WTC11 (cell line): ENCODE measurements around the gene IQGAP3.

Experiments
- ARID4B ChIP-seq: sonication (generic); formaldehyde crosslinking; IDR thresholded peaks from 2 replicates; pipeline ENCODE4 v1.8.0; 2023; ENCODE audit warnings: missing genetic modification reagents, mild to moderate bottlenecking, borderline replicate concordance
- ATF3 ChIP-seq: sonication (generic); formaldehyde crosslinking; conservative IDR thresholded peaks from 2 replicates; pipeline ENCODE4 v1.8.1; 2022; ENCODE audit warnings: mild to moderate bottlenecking, missing genetic modification reagents
- CREB1 ChIP-seq: sonication (generic); formaldehyde crosslinking; IDR thresholded peaks from 2 replicates; pipeline ENCODE4 v1.8.0; 2023; ENCODE audit warnings: mild to moderate bottlenecking, missing genetic modification reagents
- ERG ChIP-seq: fragments of 250-450 bp; sonication (Bioruptor Pico); IDR thresholded peaks from 2 replicates; pipeline ENCODE4 v1.8.0; 2021; ENCODE audit warnings: mild to moderate bottlenecking
- ESRRA ChIP-seq: sonication (generic); formaldehyde crosslinking; IDR thresholded peaks from 2 replicates; pipeline ENCODE4 v1.8.1; 2022; ENCODE audit warnings: mild to moderate bottlenecking, missing genetic modification reagents, borderline replicate concordance
- FOXP4 ChIP-seq: sonication (generic); formaldehyde crosslinking; IDR thresholded peaks from 2 replicates; pipeline ENCODE4 v1.8.0; 2022; ENCODE audit warnings: mild to moderate bottlenecking, missing genetic modification reagents
- SMAD3 ChIP-seq: sonication (generic); formaldehyde crosslinking; IDR thresholded peaks from 2 replicates; pipeline ENCODE4 v1.8.0; 2022; ENCODE audit warnings: missing genetic modification reagents, mild to moderate bottlenecking, borderline replicate concordance
- SOX15 ChIP-seq: fragments of 250-450 bp; sonication (Bioruptor Pico); IDR thresholded peaks from 2 replicates; pipeline ENCODE4 v1.9.0; 2021; ENCODE audit warnings: mild to moderate bottlenecking
- TF ChIP-seq, protein P1 (sequence below): fragments of 200-600 bp; IDR thresholded peaks from 2 replicates; pipeline ENCODE4 v1.8.0; 2022; ENCODE audit warnings: antibody characterized with exemption
- TF ChIP-seq, protein P2 (sequence below): sonication (generic); formaldehyde crosslinking; IDR thresholded peaks from 2 replicates; pipeline ENCODE4 v1.8.1; 2022; ENCODE audit warnings: missing genetic modification reagents, borderline replicate concordance
- TF ChIP-seq, protein P3 (sequence below): sonication (generic); formaldehyde crosslinking; IDR thresholded peaks from 2 replicates; pipeline ENCODE4 v1.8.1; 2023; ENCODE audit warnings: mild to moderate bottlenecking, moderate library complexity, missing genetic modification reagents
- TF ChIP-seq, protein P4 (sequence below): sonication (generic); formaldehyde crosslinking; IDR thresholded peaks from 2 replicates; pipeline ENCODE4 v1.8.1; 2023; ENCODE audit warnings: mild to moderate bottlenecking, missing genetic modification reagents, moderate library complexity
- TF ChIP-seq, protein P5 (sequence below): sonication (generic); formaldehyde crosslinking; IDR thresholded peaks from 2 replicates; pipeline ENCODE4 v1.8.0; 2022; ENCODE audit warnings: mild to moderate bottlenecking, missing genetic modification reagents

DNA sequence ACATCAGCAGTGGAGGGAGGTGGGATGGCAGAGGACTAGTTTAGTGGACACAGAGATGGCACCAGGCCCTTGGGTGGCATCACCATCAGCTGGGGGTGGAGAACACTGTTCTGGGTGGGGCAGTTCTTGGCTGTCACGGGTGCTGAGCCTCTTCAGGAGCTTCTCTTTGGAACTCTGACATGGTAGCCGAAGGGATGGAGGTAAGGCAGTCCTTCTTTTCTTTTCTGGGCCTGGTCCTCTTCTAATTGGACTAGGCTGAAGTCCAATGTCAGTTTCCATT, 63.5 kb downstream of the IQGAP3 start:
- TF ChIP-seq, protein P1, sequence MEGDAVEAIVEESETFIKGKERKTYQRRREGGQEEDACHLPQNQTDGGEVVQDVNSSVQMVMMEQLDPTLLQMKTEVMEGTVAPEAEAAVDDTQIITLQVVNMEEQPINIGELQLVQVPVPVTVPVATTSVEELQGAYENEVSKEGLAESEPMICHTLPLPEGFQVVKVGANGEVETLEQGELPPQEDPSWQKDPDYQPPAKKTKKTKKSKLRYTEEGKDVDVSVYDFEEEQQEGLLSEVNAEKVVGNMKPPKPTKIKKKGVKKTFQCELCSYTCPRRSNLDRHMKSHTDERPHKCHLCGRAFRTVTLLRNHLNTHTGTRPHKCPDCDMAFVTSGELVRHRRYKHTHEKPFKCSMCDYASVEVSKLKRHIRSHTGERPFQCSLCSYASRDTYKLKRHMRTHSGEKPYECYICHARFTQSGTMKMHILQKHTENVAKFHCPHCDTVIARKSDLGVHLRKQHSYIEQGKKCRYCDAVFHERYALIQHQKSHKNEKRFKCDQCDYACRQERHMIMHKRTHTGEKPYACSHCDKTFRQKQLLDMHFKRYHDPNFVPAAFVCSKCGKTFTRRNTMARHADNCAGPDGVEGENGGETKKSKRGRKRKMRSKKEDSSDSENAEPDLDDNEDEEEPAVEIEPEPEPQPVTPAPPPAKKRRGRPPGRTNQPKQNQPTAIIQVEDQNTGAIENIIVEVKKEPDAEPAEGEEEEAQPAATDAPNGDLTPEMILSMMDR = no peak
- TF ChIP-seq ARID4B (no peak), SMAD3 (CRISPR knock-in tag) (no peak), ATF3 (CRISPR knock-in tag) (no peak), SOX15 (no peak), FOXP4 (CRISPR knock-in tag) (no peak), CREB1 (no peak), ERG (CRISPR knock-in tag) (no peak), ESRRA (no peak)
- TF ChIP-seq, protein P2, sequence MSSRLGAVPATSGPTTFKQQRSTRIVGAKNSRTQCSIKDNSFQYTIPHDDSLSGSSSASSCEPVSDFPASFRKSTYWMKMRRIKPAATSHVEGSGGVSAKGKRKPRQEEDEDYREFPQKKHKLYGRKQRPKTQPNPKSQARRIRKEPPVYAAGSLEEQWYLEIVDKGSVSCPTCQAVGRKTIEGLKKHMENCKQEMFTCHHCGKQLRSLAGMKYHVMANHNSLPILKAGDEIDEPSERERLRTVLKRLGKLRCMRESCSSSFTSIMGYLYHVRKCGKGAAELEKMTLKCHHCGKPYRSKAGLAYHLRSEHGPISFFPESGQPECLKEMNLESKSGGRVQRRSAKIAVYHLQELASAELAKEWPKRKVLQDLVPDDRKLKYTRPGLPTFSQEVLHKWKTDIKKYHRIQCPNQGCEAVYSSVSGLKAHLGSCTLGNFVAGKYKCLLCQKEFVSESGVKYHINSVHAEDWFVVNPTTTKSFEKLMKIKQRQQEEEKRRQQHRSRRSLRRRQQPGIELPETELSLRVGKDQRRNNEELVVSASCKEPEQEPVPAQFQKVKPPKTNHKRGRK (CRISPR knock-in tag) = no peak
- TF ChIP-seq, protein P3, sequence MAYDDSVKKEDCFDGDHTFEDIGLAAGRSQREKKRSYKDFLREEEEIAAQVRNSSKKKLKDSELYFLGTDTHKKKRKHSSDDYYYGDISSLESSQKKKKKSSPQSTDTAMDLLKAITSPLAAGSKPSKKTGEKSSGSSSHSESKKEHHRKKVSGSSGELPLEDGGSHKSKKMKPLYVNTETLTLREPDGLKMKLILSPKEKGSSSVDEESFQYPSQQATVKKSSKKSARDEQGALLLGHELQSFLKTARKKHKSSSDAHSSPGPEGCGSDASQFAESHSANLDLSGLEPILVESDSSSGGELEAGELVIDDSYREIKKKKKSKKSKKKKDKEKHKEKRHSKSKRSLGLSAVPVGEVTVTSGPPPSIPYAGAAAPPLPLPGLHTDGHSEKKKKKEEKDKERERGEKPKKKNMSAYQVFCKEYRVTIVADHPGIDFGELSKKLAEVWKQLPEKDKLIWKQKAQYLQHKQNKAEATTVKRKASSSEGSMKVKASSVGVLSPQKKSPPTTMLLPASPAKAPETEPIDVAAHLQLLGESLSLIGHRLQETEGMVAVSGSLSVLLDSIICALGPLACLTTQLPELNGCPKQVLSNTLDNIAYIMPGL (CRISPR knock-in tag) = no peak
- TF ChIP-seq, protein P4, sequence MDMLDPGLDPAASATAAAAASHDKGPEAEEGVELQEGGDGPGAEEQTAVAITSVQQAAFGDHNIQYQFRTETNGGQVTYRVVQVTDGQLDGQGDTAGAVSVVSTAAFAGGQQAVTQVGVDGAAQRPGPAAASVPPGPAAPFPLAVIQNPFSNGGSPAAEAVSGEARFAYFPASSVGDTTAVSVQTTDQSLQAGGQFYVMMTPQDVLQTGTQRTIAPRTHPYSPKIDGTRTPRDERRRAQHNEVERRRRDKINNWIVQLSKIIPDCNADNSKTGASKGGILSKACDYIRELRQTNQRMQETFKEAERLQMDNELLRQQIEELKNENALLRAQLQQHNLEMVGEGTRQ (CRISPR knock-in tag) = no peak
- TF ChIP-seq, protein P5, sequence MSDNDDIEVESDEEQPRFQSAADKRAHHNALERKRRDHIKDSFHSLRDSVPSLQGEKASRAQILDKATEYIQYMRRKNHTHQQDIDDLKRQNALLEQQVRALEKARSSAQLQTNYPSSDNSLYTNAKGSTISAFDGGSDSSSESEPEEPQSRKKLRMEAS (CRISPR knock-in tag) = no peak
